NCI-H748 treated with DMSO at 0.1 percent for 48 hours (cell line): ENCODE data around the gene TMEM54.

Experiments
- DNase-seq: peaks from one replicate; lab custom pipeline; 2025; lab: John Stamatoyannopoulos, UW

Gene TMEM54

GRCh38 chr1:32895325-32896215 lies 5.6 kb downstream of the TMEM54 start:
- no peak for DNase-seq

- no peak for DNase-seq
These were observed 6.5 kb downstream of the TMEM54 start for GRCh38 chr1:32894681-32895080.

DNA sequence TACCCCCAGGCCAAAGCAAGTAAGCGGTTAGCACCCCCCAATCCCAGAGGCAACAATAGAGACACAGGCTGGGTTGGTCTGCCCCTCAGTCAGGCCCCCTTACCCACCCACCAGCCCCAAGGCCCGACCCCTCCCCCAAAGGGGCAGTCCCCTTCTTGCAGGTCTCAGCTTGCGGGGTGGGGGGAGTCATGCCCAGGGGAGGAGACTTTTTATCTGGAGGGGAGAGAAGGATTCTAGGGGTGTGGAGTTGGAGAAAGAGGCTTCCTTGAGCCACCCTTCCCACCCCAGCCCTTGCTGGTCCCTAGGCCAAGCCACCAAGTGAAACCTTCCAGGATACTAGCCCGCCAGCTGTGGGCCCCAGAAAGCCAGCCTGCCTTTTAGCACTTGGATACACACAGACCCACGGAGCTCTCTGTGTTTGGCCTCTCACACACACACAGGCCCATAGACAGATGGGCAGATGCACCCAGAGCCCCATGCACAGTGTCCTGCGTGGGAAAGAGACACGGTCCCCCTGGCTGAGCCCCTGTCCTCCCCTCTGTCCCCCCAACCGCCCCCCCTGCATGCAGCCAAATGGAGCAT lies 7.1 kb downstream of the TMEM54 start:
- DNase-seq, result no peak

GRCh38 chr1:32893198-32894018 lies 7.8 kb downstream of the TMEM54 start:
- no peak for DNase-seq

- no peak for DNase-seq
These were observed 8.6 kb downstream of the TMEM54 start for GRCh38 chr1:32892368-32893197.

GRCh38 chr1:32891630-32892029 lies 9.6 kb downstream of the TMEM54 start:
- no peak for DNase-seq

- no peak for DNase-seq
These were observed 10.0 kb downstream of the TMEM54 start for GRCh38 chr1:32891241-32891570.

DNA sequence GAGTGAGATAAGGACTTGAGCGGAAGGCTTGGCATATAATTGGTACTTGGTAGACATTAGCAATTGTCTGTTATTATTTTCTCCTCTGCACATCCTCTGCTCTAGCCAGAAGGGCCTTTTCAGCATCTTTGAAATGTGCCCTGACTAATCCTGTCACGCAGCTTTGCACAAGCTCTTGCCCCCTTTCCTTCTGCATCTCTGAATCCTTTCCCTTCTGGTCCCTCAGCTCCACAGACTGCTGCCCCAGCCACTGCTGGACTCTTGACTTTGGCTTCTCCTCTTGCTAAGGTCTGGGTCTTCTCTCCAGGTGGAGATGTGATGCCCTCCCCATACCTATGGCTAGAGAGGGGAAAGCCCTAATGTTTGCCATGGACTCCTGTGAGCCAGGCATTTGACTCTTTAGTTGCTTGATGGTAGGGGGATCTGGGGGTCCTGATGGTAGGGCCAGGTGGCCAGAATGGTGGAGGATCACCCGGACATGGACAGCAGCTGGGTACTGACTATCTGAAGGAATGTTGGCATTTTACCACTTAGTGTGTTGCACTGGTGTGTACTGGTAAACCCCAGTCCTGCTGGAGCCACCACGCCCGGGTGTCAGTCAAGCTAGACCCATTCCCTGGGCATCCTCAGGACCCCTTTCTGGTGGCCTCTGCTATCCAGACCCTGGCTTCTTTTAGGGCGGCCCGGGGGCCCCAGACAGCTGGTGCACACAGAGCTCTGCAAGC lies 10.5 kb downstream of the TMEM54 start:
- no peak for DNase-seq

DNA sequence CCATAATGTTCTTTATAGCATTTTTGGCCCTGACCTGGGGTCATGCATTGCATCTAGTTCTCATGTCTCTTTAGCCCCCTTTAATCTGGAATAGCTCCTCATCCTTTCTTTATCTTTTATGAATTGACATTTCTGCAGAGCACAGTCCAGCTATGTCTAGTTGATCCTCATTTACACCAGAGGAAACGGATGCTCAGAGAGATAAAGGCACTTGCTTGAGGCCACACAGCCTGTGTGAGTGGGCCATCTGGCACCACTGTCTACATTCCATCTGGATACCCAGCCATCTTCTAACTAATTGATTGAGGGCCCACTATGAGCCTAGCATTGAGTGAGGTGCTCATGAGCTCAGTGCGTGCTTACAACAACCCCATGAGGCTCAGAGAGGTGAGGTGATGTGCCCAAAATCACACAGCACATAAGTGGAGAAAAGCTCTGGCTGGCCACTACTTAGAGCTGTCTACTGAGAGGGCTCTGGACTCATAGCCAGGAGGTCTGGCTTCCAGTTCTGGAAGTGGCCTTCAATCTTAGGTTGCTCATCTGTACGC lies 11.4 kb downstream of the TMEM54 start:
- no peak for DNase-seq

- no peak for DNase-seq
These were observed 12.3 kb downstream of the TMEM54 start for GRCh38 chr1:32888677-32889420.

DNA sequence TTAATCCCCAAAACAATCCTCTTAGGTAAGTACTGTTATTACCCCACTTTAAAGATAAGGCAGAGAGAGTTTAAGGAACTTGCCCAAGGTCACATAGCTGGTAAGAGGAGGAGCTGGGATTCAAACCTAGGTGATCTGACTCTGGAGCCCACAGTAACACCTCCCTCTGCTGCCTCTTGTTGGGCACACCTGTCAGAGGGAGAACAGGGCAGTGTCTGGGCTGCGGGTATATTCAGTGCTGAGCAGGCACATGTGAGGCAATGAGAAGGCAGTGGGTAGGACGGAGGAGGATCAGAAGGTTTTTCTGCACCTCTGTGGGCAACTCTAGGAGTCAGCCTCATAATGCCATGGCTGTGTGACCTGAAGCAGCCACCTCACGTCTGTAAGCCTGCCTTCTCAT lies 13.1 kb downstream of the TMEM54 start:
- DNase-seq, result no peak

GRCh38 chr1:32887623-32888022 lies 13.6 kb downstream of the TMEM54 start:
- DNase-seq, result no peak

- no peak for DNase-seq
These were observed 14.3 kb downstream of the TMEM54 start for GRCh38 chr1:32886828-32887414.

DNA sequence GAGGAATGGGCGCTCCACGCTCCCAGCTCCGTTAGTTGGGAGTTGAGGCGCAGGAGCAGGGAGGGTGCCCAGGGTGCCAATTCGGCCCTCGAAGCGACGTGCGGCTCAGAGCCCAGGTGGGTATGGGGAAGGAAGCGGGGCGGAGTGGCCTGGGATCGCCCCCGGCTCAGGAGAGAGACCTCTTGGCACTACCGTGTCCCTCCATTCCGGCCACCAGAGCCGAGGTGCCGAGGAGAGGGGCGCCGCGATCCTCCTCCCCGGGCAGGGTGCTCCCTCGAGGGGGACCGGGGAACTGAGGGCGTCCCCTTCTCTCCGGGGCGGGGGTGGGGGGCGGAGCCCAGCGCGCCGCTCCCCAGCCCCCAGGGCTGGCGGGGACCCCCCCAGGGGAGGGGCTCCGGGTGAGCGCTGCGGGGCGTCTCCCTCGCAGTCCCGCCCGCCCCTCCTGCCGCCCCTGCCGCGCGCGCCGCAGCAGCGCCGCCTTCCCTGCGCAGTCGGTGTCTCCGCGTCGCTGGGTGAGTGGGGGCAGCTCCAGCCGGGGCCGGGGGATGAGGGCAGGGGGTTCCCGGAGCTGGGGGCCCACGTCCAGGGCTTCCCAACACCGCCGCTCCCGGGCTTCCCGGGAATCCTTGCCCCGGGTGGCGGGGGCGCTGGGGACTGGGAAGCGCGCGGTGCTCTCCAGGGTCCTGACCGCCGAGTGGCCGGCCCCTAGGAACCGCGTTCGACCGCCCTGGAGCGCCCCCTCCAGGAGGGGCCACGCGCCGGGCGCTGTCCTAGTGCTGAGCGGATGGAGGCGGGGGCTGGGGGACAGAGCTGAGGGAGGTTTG lies 15.0 kb downstream of the TMEM54 start, which contains the start of gene HPCA:
HPCA (plus strand) TSS at position 488 of the 824 bp plus-strand sequence. CDS start 2,408 bp downstream, outside the sequence.
- no peak for DNase-seq

DNA sequence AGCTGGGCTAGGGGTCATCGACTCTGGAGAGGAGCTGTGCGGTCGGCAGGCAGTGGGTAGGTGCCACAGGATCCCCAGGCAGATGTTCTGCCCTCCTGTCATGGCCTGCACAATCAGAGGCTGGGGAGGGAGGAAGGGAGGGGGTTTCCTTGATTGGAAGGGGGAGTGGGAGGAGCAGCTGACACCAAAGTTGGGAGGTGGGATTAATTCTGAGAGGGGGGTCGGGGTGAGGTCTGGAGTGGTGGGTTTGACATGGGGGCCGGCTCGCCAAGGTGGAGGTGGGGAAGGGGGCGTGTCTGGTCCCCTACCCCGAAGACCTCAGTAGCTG lies 15.5 kb downstream of the TMEM54 start:
- no peak for DNase-seq

GRCh38 chr1:32884726-32885125 lies 16.5 kb downstream of the TMEM54 start:
- no peak for DNase-seq

DNA sequence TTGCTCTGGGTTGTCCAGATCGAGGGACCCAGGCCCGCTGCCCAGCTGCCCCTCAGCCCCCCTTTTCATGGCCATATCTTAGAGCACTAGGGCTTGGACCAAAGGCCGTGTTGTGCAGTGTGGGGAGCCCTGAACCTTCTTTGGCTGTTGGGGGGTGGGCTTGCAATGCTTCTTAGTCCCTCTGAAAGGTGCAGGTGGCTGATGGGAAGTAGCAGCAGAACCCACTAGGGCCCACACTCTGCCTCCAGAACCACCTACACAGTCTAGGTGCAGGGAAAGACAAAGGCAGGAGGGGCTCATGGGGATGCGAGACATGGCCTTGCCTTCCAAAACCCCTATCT lies 17.2 kb downstream of the TMEM54 start:
- DNase-seq, result no peak

GRCh38 chr1:32883338-32884031 lies 17.7 kb downstream of the TMEM54 start:
- no peak for DNase-seq
